Upper lobe of right lung (tissue), 1 donor: Measurements from ENCODE around the gene DDX5. TPM values are rescaled to one million over a fixed set of nuclear protein-coding genes. Genes with fewer than 3 reads are reported as not detected.
A peak's percentile ranks its signal among the peaks of the same experiment; 100 is the strongest.

Source experiments
- ATAC-seq: fragments of 200-7000 bp; cut with Tn5 transposase; one replicate; pipeline ENCODE4 v1.9.1; 2020; ENCODE audit warnings: mild to moderate bottlenecking, moderate library complexity
- DNase-seq: peaks from one replicate; pipeline ENCODE4 v3.0.0-alpha.2; 2020
- H3K27ac ChIP-seq: fragments of 200-600 bp; one replicate; pipeline ENCODE4 v1.8.0; 2022
- H3K27me3 ChIP-seq: fragments of 200-600 bp; one replicate; pipeline ENCODE4 v1.8.0; 2022; ENCODE audit warnings: mild to moderate bottlenecking
- H3K36me3 ChIP-seq: fragments of 200-600 bp; one replicate; pipeline ENCODE4 v1.8.0; 2022
- H3K4me1 ChIP-seq: fragments of 200-600 bp; one replicate; pipeline ENCODE4 v1.8.0; 2022
- H3K4me3 ChIP-seq: fragments of 200-600 bp; one replicate; pipeline ENCODE4 v1.8.0; 2022; ENCODE audit warnings: mild to moderate bottlenecking
- H3K9me3 ChIP-seq: fragments of 200-600 bp; one replicate; pipeline ENCODE4 v1.8.0; 2022
- CTCF ChIP-seq: fragments of 200-600 bp; IDR thresholded peaks from one replicate; pipeline ENCODE4 v1.8.0; 2022; ENCODE audit warnings: antibody characterized with exemption
- intact Hi-C: fragments of 100-400 bp; cut with DNase I; formaldehyde crosslinking; loops from one replicate; pipeline ENCODE4 v1.11.0; 2022
- total RNA-seq: library from RNA; stranded (reverse); fragmentation: NEBNext Ultra II Directional; extraction: Animal tissue kit (Norgen Biotek cat#: 25700); gene quantifications from one replicate; pipeline ENCODE4 v1.2.1, GENCODE V29; 2021
- donor health status: DM: no; HTN: yes; CAD: no; lungs with severe emphysema.

DDX5 gene
- total RNA-seq, 1 donor from 2014 or later: 881 TPM

GRCh38 chr17:64491034-64491860 is 14.8 kb downstream of the DDX5 start:
- Histone ChIP-seq H3K36me3 (peaks cover 46% of the 10 kb centered on the region), H3K4me1 (peaks cover 17% of the 10 kb centered on the region), H3K27ac (no peak overlapping the region), H3K4me3 (no peak overlapping the region), H3K27me3 (no peaks in the 10 kb centered on the region), H3K9me3 (no peaks in the 10 kb centered on the region)
- intact Hi-C loops: loop anchor here (10.0 kb wide), 1 partner anchor 66 kb away; no protein-coding TSS in a partner anchor
- peak; percentile 63 for TF ChIP-seq CTCF
- DNase-seq: no peak
- ATAC-seq: peak; percentile 86

- no peaks in the 10 kb centered on the region for H3K27me3 ChIP-seq
- DNase-seq: no peak
- no peak overlapping the region for H3K4me3 ChIP-seq
- peaks cover 68% of the 10 kb centered on the region for H3K36me3 ChIP-seq
- no peaks in the 10 kb centered on the region for H3K4me1 ChIP-seq
- TF ChIP-seq CTCF: no peak
- intact Hi-C loops: no loop called here
- no peak for ATAC-seq
- no peaks in the 10 kb centered on the region for H3K9me3 ChIP-seq
- no peak overlapping the region for H3K27ac ChIP-seq
Measured at GRCh38 chr17:64488301-64488700, 17.8 kb downstream of the DDX5 start.

- DNase-seq (no peak), ATAC-seq (no peak)
- Histone ChIP-seq H3K9me3 (no peaks in the 10 kb centered on the region), H3K27ac (no peak overlapping the region), H3K4me1 (no peaks in the 10 kb centered on the region), H3K4me3 (no peak overlapping the region), H3K27me3 (no peaks in the 10 kb centered on the region), H3K36me3 (peaks cover 61% of the 10 kb centered on the region)
- no peak for TF ChIP-seq CTCF
- intact Hi-C loops: no loop called here
Measured at GRCh38 chr17:64484380-64484779, 21.7 kb downstream of the DDX5 start.

- no peak overlapping the region for H3K4me3 ChIP-seq
- DNase-seq: no peak
- H3K4me1 ChIP-seq: no peaks in the 10 kb centered on the region
- no peaks in the 10 kb centered on the region for H3K27me3 ChIP-seq
- no peak for ATAC-seq
- H3K36me3 ChIP-seq: peaks cover 63% of the 10 kb centered on the region
- no peak for TF ChIP-seq CTCF
- H3K27ac ChIP-seq: no peak overlapping the region
- intact Hi-C loops: no loop called here
- no peaks in the 10 kb centered on the region for H3K9me3 ChIP-seq
Measured at GRCh38 chr17:64480951-64481350, 25.1 kb downstream of the DDX5 start.

GRCh38 chr17:64477849-64478248 is 28.2 kb downstream of the DDX5 start:
- Histone ChIP-seq H3K27me3 (no peaks in the 10 kb centered on the region), H3K9me3 (no peaks in the 10 kb centered on the region), H3K4me3 (no peak overlapping the region), H3K36me3 (peaks cover 37% of the 10 kb centered on the region), H3K27ac (no peak overlapping the region), H3K4me1 (no peaks in the 10 kb centered on the region)
- TF ChIP-seq CTCF: no peak
- ATAC-seq: no peak
- intact Hi-C loops: no loop called here
- no peak for DNase-seq
